Measurements from ENCODE around the gene ZNF593. TPM values are rescaled to one million over a fixed set of nuclear protein-coding genes. Genes with fewer than 3 reads are reported as not detected.

ZNF593 gene
- total and polyA plus RNA-seq, 9 of the 15 experiments (the other 6 are each of a cell fraction or from before 2014, with no cell fraction given) = 9.8 to 334 (median 48.2) TPM

- TF ChIP-seq CREB5 (CRISPR knock-in tag; IDR thresholded peaks at IDR 0.05) (no peak), XRCC3 (IDR thresholded peaks at IDR 0.05) (no peak), MYNN (IDR thresholded peaks at IDR 0.05) (peak; percentile 81), MYNN (CRISPR knock-in tag; IDR thresholded peaks at IDR 0.05) (no peak), MYC (IDR thresholded peaks at IDR 0.05; ENCODE audit: low read depth, low read length) (peak; percentile 73), MYC (CRISPR knock-in tag; IDR thresholded peaks at IDR 0.05; ENCODE audit: borderline replicate concordance, low read depth) (0 out of 2 replicates have a peak, but pooled peaks have one; percentile 45), JUND (IDR thresholded peaks at IDR 0.05; ENCODE audit: borderline replicate concordance, low read depth, low read length) (peak; percentile 92), JUND (tag; IDR thresholded peaks at IDR 0.05; ENCODE audit: borderline replicate concordance, low read depth, low read length) (peak; percentile 90; the same call in 2 of the 3 replicates), NFYB (IDR thresholded peaks at IDR 0.05; ENCODE audit: extremely low read depth, insufficient read length) (peak; percentile 83), ID3 (CRISPR knock-in tag; IDR thresholded peaks at IDR 0.05) (no peak), ID3 (tag; IDR thresholded peaks at IDR 0.05) (peak; percentile 90), ZNF655 (CRISPR knock-in tag; IDR thresholded peaks at IDR 0.05) (no peak), SRSF3 (IDR thresholded peaks at IDR 0.05; ENCODE audit: insufficient read depth, low read length) (no peak), ZNF282 (CRISPR knock-in tag; IDR thresholded peaks at IDR 0.05) (no peak), E4F1 (CRISPR knock-in tag; IDR thresholded peaks at IDR 0.05; ENCODE audit: borderline replicate concordance) (no peak), CAMTA2 (CRISPR knock-in tag; conservative IDR thresholded peaks at IDR 0.05) (no peak), HMBOX1 (IDR thresholded peaks at IDR 0.05) (peak; percentile 90), NR3C1 (CRISPR knock-in tag; IDR thresholded peaks at IDR 0.05) (no peak), CHD2 (IDR thresholded peaks at IDR 0.05; ENCODE audit: low read depth, low read length) (peak; percentile 56; the same call in 1 of the 2 replicates), RHOXF2B (CRISPR knock-in tag; conservative IDR thresholded peaks at IDR 0.05) (peak; percentile 31; the same call in 1 of the 2 replicates), ZBTB26 (CRISPR knock-in tag; IDR thresholded peaks at IDR 0.05) (peak; percentile 86)
Observed at GRCh38 chr1:26126321-26127084, 43.2 kb upstream of the ZNF593 start (continued).
